Esophagus mucosa (tissue), 1 donor: Measurements from ENCODE around the gene CAMK2D. TPM values are rescaled to one million over a fixed set of nuclear protein-coding genes. Genes with fewer than 3 reads are reported as not detected.
"Not testable (repeated sequence)": the region's sequence is repeated elsewhere in the genome, so short reads cannot be mapped to it uniquely, and the experiment has no call there.

Experiments
- ATAC-seq: fragments of 200-7000 bp; cut with Tn5 transposase; one replicate; pipeline ENCODE4 v1.9.1; 2020
- total RNA-seq: library from RNA; stranded (reverse); gene quantifications from one replicate; pipeline ENCODE4 v1.2.4, GENCODE V29; 2023
- donor health status: DM: yes; HTN: yes; CAD: no.

The CAMK2D gene
- total RNA-seq: 48.9 TPM

DNA sequence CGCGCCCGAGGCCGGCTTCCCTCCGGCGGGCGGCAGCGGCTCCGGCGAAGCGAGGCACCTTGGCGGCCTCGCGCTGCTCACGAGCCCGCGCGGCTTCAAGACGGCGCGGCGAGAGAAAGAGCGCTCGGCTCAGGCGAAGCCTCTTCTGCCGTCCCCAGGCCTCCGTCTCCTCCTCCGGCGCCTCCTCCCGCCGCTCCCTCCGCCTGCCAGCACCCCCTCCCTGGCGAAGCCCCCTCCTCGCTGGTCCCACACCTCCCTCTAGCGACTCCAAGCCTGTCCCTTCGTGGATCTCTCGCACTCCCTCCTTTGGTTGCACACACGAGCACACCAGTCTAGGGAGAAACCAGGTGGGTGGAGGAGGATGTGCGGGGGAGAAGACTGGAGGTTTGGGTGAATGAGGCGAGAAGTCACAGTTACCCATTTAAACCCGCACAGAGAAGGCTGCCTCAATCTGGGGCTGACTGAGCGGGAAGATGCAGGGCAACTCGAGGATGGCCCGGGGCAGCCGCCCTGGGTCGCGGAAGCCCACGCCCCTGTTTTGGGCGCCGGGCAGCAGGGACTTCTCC is at the start of gene CAMK2D:
Gene CAMK2D (minus strand): TSS at position 119 of the 566 bp plus-strand sequence. CDS start 670 bp downstream, outside the sequence.
- ATAC-seq: peak; percentile 76

DNA sequence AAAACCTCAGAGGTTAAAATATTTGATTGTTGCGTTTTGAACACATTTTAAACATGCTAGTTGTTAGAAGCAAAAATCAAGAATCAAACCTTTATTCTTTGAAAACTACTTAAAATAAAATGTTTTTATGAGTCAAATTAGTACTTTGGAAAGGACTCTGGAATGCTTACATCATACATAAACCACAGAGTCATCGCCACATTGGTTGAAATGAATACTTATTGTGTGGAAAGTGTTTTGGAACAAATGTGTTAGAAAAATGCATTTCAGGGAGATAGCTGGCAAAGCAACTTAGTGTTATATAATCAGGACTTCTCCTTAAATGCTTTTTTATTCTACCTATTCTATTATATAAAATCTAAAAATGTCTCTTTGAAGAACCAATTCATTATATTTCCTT is 49.4 kb upstream of the CAMK2D start:
- no peak for ATAC-seq

DNA sequence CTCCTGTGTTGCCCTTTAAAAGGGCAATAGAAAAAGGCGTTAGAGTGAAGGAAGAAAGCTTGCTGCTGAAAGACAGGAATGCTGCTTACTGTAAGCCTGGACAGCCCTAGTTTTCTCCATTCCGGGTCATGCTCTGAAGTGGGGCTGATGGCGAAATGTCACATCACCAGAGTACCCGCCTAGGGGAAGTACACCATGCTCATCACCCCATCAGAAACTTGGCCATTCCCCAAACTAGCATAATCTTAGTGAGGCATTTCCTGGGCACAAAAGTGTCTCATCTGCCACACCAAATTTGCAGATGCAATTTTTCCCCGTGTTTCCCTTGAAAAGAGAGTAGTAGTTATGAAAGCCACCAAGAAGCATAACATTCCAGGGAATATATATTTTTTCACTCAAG is 47.8 kb upstream of the CAMK2D start:
- ATAC-seq: no peak

- no peak for ATAC-seq
Observed at GRCh38 chr4:113806850-113807249, 45.3 kb upstream of the CAMK2D start.

DNA sequence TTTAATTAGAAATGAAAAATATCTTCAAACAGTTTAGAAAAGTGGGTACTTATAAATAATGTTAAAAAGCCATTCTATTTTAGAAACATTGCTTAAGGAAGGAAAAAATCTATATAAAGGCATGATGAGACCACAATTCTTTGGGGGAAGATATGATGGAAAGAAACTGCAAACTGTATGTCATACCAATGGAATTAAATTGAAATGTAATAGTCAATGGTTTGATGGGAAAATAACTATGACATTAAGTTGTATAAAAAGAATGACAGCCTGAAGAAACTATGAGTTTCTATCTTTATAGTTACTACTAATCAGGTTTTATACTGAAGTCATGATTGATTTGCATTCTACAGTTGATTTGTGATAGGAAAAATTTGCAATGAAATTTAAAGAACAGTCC is 40.3 kb upstream of the CAMK2D start:
- ATAC-seq: no peak

DNA sequence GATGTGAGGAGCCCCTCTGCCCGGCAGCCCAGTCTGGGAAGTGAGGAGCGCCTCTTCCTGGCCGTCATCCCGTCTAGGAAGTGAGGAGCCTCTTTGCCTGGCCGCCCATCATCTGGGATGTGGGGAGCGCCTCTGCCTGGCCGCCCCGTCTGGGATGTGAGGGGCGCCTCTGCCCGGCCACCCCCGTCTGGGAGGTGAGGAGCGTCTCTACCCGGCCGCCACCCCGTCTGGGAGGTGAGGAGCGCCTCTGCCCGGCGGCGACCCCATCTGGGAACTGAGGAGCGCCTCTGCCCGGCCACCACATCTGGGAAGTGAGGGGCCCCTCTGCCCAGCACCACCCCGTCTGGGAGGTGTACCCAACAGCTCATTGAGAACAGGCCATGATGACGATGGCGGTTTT is 34.8 kb upstream of the CAMK2D start:
- ATAC-seq: not testable (repeated sequence)

DNA sequence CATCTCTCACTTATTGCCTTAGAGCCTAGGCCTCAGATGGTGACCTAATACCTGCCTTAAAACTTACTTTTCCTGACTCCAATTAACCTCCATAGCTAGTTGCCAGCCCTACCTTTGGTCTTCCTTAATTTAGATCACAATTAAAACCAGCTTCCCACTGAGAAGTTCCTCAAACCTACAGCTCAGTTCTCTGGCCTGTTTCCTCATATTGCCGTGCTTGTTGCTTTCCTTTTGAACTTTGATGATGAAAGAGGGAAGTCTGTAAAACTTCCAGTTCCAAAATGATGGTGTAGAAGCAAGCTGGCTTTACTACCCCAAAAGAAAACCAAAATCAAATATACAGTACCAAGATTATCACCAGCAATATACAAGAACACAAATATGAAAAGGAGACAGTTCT is 28.9 kb upstream of the CAMK2D start:
- no peak for ATAC-seq

GRCh38 chr4:113788888-113789287 is 27.4 kb upstream of the CAMK2D start:
- no peak for ATAC-seq

GRCh38 chr4:113785781-113786180 is 24.2 kb upstream of the CAMK2D start:
- no peak for ATAC-seq

DNA sequence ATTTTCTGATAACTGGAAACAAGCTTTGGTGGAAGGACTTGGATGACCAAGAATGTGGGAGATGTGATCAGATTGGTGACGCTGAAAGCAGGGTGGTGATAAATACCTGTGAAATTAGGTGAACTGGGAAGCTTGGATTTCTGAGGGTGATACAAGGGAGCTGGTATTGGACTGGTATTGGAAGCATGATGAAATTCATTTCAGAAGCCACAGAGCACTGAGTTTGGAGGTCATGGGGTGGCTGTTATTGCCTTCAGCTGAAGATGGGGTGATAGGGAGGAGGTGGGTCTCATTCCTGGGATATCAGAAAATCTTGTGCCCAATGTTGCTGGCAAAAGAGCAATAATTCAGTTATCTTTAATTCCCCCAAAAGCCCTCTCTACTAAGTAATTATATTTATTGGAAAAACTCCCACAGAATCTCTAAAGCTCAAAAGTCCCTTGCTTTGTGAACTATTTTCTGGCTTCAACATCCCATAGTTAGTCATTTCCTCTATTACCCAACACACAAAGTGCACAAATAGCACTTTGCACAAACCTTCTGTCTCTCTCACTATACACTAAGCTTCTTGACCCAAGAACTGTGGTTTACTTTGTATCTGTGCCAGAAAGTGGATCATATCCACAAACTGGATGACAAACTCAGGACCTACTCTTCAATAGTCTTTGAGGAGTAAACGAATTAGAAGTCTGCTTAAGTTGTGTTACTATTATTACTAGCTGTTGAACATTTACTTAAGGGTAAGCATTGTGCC is 23.1 kb upstream of the CAMK2D start:
- ATAC-seq: peak; percentile 94

DNA sequence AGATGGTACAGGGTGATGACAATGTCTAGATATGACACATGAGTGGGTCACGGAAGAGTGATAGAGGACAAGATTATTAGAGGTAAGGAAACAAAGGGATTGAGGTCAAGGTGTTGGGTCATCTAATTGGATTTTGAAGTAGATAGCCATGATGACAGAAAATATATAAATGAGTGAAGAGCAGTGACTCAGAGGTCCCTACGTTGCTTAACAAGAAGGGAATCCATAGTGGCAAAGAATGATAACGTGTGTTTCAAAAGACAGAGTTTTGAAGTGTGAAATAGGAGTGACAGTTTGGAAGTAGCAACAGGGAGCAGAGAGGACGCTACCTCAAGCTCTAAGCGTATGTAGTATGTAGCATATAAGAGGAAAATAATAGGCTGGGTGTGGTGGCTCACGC is 22.2 kb upstream of the CAMK2D start:
- no peak for ATAC-seq

DNA sequence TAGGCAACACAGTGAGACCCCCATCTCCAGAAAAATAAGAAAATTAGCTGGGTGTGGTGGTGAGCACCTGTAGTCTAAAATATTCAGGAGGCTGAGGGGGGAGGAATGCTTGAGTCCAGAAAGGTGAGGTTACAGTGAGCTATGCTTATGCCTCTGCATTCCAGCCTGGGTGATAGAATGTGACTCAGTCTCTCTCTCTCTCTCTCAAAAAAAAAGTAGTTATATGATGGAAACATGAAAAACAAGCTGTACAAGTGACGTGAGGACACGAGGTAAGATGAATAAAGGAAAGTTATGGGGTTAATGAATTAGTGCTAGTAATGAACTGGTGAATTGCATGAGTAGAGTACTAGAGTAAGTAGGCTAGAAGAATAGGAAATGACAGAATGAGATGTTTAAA is 21.8 kb upstream of the CAMK2D start:
- ATAC-seq: peak; percentile 79

DNA sequence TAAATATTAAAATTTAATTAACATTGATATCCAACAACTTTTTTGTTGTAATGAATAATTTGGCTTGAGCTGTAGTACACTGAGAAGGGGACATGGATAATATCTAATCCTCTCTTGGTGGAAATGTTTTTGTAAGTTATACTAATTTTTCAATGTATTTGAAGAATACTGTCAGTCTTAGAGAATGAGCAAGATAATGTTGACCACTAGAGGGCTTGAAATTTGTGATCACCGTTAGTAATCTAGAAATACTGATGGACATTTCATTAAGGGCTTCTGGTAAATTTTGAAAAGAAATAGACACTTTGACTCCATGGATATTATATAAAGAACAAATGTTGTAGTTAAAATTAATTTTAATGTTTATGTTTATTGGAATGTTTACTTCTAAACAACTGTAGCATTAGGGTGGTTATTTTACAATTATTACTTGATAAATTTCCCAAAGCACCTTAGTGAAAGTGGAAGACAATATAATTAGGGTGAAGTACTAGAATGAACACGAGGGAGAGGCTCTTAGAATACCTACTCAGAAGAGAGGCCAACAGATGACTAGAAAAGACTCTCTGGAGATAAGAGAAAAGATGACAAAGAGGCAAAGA is 20.0 kb upstream of the CAMK2D start:
- ATAC-seq: no peak

GRCh38 chr4:113776679-113777078 is 15.1 kb upstream of the CAMK2D start:
- no peak for ATAC-seq

GRCh38 chr4:113776016-113776415 is 14.5 kb upstream of the CAMK2D start:
- ATAC-seq: no peak

DNA sequence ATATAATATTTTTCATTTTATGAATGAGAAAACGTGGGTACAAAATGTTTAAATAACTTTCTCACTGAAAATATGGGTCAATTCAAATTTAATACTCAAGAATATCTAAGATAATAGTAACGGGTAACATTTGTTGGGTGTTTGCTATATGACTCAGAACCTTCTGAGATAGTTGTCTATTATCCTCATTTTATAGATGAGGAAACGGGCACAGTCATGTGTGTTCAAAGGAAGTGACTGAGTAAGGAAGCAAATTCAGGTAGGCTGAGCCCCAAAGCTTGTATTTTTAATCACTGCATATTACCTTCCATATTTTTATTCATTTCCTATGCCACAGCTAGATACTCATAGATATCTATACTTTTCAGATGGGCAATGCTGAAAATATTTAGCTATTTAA is 12.2 kb upstream of the CAMK2D start:
- ATAC-seq: peak; percentile 72

DNA sequence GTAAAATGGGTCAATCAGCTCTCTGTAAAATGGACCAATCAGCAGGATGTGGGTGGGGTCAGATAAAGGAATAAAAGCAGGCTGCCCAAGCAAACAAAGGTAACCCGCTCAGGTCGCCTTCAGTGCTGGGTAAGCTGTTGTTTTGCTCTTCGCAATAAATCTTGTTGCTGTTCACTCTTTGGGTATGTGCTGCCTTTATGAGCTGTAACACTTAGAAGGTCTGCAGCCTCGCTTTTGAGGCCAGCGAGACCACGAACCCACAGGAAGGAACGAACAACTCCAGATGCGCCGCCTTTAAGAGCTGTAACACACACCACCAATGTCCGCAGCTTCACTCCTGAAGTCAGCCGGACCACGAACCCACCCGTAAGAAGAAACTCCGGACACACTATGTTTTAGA is 11.5 kb upstream of the CAMK2D start:
- no peak for ATAC-seq

- peak; percentile 34 for ATAC-seq
Observed at GRCh38 chr4:113772319-113772718, 10.8 kb upstream of the CAMK2D start.

DNA sequence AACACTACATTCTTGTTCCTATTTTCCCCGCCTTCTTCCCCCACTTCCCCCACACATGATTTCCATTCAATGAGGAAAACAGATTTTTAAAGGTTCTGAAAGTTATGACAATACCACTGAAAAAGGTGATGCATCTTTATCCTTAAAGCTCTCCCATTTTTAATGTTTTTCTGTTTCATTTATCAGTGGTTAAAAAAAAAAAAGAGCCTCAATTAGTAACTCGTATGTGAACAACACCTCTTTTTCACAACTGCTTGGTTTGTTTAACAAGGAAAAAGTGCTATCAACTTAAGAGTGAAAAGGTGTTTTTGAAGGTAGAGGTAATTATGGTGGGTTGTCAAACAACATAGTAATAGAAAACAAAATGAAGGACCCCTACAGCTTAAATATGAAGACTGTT is 8.2 kb upstream of the CAMK2D start:
- ATAC-seq: no peak

DNA sequence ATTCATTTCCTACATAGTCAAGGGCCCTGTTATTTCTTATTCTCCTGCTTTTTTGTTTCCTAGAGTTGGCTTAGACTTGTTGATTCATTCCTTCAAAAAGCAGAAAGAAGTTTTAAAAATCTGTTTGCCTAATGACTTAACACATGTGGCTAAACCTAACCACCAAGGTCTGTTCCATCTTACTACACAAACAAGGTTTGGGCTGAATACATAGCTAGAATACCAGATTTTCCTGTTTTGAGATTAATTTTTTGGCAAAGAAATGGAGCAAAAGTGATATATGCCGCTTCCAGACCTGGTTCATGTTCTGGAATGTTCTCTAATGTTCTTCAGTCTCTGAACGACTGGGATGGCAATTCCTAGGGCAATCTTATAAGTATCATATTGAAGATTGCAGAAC is 7.4 kb upstream of the CAMK2D start:
- peak; percentile 73 for ATAC-seq

GRCh38 chr4:113766882-113767281 is 5.3 kb upstream of the CAMK2D start:
- no peak for ATAC-seq

- no peak for ATAC-seq
Observed at GRCh38 chr4:113764720-113765264, 3.3 kb upstream of the CAMK2D start.

GRCh38 chr4:113763923-113764322 is 2.4 kb upstream of the CAMK2D start:
- not testable (repeated sequence) for ATAC-seq

DNA sequence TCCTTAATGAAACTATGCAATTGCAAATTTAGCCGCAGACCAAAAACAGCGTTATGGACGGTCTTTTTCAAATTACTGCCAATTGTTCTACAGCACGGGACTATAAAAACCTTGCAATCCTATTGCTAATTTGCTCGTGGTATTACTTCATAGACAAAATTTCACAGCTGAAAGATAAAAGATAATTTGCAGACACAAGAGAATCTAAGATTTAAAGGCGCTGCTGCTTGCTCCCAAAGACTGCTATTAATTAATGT is 1.4 kb upstream of the CAMK2D start:
- no peak for ATAC-seq
